CD4-positive, CD25-positive, alpha-beta regulatory T cell (primary cell): ENCODE measurements around the gene SPCS1. TPM values are rescaled to one million over a fixed set of nuclear protein-coding genes. Genes with fewer than 3 reads are reported as not detected.

Experiments used
- ATAC-seq, 2 donors: fragments of 150-1000 bp; cut with Tn5 transposase; one replicate each; pipeline ENCODE4 v1.10.0; 2021; ENCODE audit warnings: low read depth in 2 of 2, moderate number of reproducible peaks in 2 of 2, moderate library complexity in 1 of 2
- DNase-seq, 3 donors: peaks; one replicate each; pipeline versions ENCODE4 v3.0.0 to v3.0.0-alpha.2; 2012 to 2022; ENCODE audit warnings: mixed read lengths in 1 of 3
- H3K27ac ChIP-seq: one replicate; pipeline ENCODE4 v1.7.0; 2013; ENCODE audit warnings: mild to moderate bottlenecking, low read length; ENCODE audit not compliant: insufficient read depth, poor library complexity, severe bottlenecking
- H3K27me3 ChIP-seq: one replicate; pipeline ENCODE4 v1.7.0; 2013; ENCODE audit warnings: low read length; ENCODE audit not compliant: control insufficient read depth, insufficient read depth
- H3K36me3 ChIP-seq: one replicate; pipeline ENCODE4 v1.7.0; 2013; ENCODE audit warnings: mild to moderate bottlenecking, low read length, moderate library complexity; ENCODE audit not compliant: control insufficient read depth, insufficient read depth
- H3K4me1 ChIP-seq: 2 replicates; pipeline ENCODE4 v1.7.0; 2013; ENCODE audit warnings: mild to moderate bottlenecking, low read length; ENCODE audit not compliant: insufficient read depth, control insufficient read depth, poor library complexity, severe bottlenecking
- H3K4me3 ChIP-seq: one replicate; pipeline ENCODE4 v1.7.0; 2013; ENCODE audit warnings: low read depth, mild to moderate bottlenecking, low read length, moderate library complexity
- H3K9me3 ChIP-seq, 2 experiments: 1 replicate in 1 of 2; 2 replicates in 1 of 2; pipeline ENCODE4 v1.7.0; 2013; ENCODE audit warnings: low read length in 2 of 2, mild to moderate bottlenecking in 1 of 2, moderate library complexity in 1 of 2; ENCODE audit not compliant: control insufficient read depth in 2 of 2
- H3K27ac Mint-ChIP-seq, 3 donors: one replicate each; pipeline ENCODE4 v1.8.0; 2020 to 2022; ENCODE audit warnings: mild to moderate bottlenecking in 3 of 3, mixed read lengths in 3 of 3, moderate library complexity in 2 of 3
- H3K27me3 Mint-ChIP-seq: one replicate; pipeline ENCODE4 v1.8.0; 2022; ENCODE audit warnings: mild to moderate bottlenecking, mixed read lengths
- H3K36me3 Mint-ChIP-seq: one replicate; pipeline ENCODE4 v1.8.0; 2020; ENCODE audit warnings: mixed read lengths
- H3K4me1 Mint-ChIP-seq, 4 donors: one replicate each; pipeline ENCODE4 v1.8.0; 2020 to 2022; ENCODE audit warnings: mixed read lengths in 4 of 4, mild to moderate bottlenecking in 1 of 4
- H3K4me3 Mint-ChIP-seq, 4 donors: one replicate each; pipeline ENCODE4 v1.8.0; 2020 to 2022; ENCODE audit warnings: mild to moderate bottlenecking in 4 of 4, mixed read lengths in 4 of 4, moderate library complexity in 3 of 4
- H3K9me3 Mint-ChIP-seq, 7 donors: one replicate each; pipeline ENCODE4 v1.8.0; 2020 to 2022; ENCODE audit warnings: mixed read lengths in 7 of 7, mild to moderate bottlenecking in 3 of 7, moderate library complexity in 2 of 7
- polyA plus RNA-seq, 4 donors: library from polyadenylated mRNA; unstranded; fragments of 300-500 nt; fragmentation: Illumina TruSeq; gene quantifications; one replicate each; pipeline ENCODE4 v1.2.3, GENCODE V29; 2021
- total RNA-seq: library from RNA; stranded (reverse); gene quantifications from one replicate; pipeline ENCODE4 v1.2.3, GENCODE V29; 2022

The SPCS1 gene
- total and polyA plus RNA-seq, 5 donors from 2014 or later = 57.6 to 318 (median 307) TPM

DNA sequence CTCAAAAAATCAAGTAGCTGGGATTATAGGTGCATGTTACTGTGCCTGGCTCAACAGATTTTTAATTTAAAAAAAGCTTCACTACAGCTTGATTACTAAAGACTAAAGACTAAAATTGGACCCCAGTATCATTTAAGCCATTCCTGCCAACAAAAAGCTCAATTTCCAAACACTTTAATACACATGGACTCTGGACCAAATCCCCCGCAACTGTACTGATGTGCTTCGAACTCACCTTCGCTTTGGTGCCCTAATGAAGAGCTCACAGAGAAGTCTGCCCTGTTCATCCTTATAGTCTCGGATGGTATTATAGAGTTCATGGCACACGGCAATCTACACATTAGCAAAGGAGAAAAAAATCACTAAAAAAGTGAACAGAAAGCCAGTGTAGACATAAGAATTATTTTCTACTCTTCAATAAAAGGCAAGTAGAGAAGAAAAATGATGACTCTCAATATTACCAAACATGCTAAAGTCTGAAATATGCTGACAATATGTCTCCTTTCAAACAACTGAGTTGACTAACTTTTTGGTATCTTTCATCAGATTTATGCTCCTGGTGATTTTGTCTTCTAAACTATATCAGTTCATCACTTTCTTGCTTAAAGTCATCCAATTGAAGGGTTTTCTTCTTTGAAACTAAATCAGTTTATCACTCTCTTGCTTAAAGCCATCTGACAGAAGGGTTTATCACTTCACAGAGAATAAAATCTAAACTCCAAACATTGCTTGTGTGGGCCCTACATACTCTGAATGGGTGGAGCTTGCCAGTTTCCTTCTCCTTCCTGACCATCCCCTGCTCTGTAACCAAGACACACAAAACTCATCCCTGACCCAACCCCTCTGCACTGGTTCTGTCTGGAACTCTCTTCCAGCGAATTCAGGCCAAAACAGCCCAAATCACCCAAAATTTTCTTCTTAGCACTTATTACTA, 27.4 kb upstream of the SPCS1 start:
- Histone ChIP-seq H3K36me3 (peaks cover 43% of the 10 kb centered on the region), H3K4me1 (peaks cover 2% of the 10 kb centered on the region), H3K27ac (no peak overlapping the region), H3K4me3 (no peak overlapping the region), H3K9me3 (no peaks in the 10 kb centered on the region), H3K27me3 (no peaks in the 10 kb centered on the region)
- no peaks in the 10 kb centered on the region for H3K9me3 Mint-ChIP-seq
- H3K36me3 Mint-ChIP-seq = peaks cover 45% of the 10 kb centered on the region
- H3K27me3 Mint-ChIP-seq = no peaks in the 10 kb centered on the region
- DNase-seq = no peak
- ATAC-seq = no peak
- peaks cover 18 to 48% (median 40%) of the 10 kb centered on the region in 4 donors for H3K4me1 Mint-ChIP-seq
- H3K27ac Mint-ChIP-seq = peak overlapping the region in 2 of 3 donors; percentile 12 to 85
- H3K4me3 Mint-ChIP-seq = no peak overlapping the region

DNA sequence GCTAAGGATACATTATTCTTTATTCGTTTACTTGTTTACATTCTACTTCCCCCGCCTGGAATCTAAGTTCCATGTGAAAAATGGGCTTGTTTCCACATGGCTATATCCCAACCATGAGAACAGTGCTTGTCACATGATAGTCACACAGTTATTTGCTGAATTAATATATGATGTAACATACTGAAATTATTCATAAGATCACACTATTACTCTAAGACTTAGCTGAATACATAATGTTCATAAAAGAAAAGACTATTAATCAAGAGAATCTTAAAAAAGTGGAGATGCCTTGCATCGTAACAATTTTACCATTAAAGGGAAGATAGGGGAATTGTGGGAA, 26.7 kb upstream of the SPCS1 start:
- Histone ChIP-seq H3K9me3 (no peaks in the 10 kb centered on the region), H3K27me3 (no peaks in the 10 kb centered on the region), H3K4me1 (peaks cover 8% of the 10 kb centered on the region), H3K36me3 (peaks cover 41% of the 10 kb centered on the region), H3K27ac (no peak overlapping the region), H3K4me3 (no peak overlapping the region)
- Mint-ChIP-seq H3K36me3 (peaks cover 45% of the 10 kb centered on the region), H3K9me3 (no peaks in the 10 kb centered on the region), H3K27me3 (no peaks in the 10 kb centered on the region), H3K27ac (peak overlapping the region in 2 of 3 donors; percentile 9 to 85), H3K4me3 (no peak overlapping the region), H3K4me1 (peaks cover 18 to 54% (median 42%) of the 10 kb centered on the region in 4 donors)
- DNase-seq (no peak), ATAC-seq (no peak)

DNA sequence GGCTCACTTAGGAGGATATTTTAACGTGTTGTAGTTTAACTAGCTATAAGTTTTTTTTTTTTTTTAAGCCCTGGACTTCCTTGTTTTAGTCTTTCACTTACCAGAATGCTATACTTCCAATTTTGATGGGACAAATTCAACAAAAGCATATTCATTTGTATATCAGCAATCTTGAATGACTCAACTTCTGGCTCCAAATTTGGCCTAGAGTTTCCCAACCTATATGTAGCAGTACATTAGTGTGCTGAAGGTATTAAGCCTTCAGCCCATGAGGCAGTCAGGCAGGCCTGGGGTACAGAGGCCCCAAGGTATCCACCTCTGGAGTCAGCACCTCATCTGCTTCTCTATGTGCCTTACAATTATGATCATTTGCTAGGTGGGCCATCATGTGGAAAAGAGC, 26.1 kb upstream of the SPCS1 start:
- ATAC-seq (no peak), DNase-seq (no peak)
- Histone ChIP-seq H3K36me3 (peaks cover 39% of the 10 kb centered on the region), H3K27me3 (no peaks in the 10 kb centered on the region), H3K9me3 (no peaks in the 10 kb centered on the region), H3K4me1 (peaks cover 15% of the 10 kb centered on the region), H3K27ac (no peak overlapping the region), H3K4me3 (no peak overlapping the region)
- Mint-ChIP-seq H3K36me3 (peaks cover 43% of the 10 kb centered on the region), H3K9me3 (no peaks in the 10 kb centered on the region), H3K4me1 (peaks cover 22 to 59% (median 46%) of the 10 kb centered on the region in 4 donors), H3K27ac (peak overlapping the region in 2 of 3 donors; percentile 32 to 71), H3K27me3 (no peaks in the 10 kb centered on the region), H3K4me3 (no peak overlapping the region)

DNA sequence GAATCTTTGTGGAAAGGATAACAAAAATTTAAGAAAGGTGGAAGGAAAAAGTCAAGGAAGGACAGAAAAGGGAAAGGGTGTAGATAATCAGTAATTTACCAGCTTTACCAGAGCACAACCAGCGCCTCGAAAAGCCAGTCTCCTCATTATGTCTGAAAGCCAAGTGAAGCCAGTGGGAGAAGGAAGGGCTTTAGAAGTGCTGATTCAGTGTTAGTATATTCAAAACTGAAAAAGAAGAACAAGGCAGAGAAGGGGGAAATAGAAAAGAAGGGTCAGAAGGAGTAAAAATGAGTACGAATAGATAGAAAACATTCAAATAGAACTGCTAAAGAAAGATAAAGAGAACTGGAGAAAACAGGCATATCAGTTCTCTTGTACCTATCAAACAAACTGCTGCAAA, 24.3 kb upstream of the SPCS1 start:
- Histone ChIP-seq H3K27me3 (no peaks in the 10 kb centered on the region), H3K27ac (no peak overlapping the region), H3K4me3 (no peak overlapping the region), H3K9me3 (no peaks in the 10 kb centered on the region), H3K4me1 (peaks cover 23% of the 10 kb centered on the region), H3K36me3 (peaks cover 28% of the 10 kb centered on the region)
- Mint-ChIP-seq H3K27me3 (no peaks in the 10 kb centered on the region), H3K9me3 (no peaks in the 10 kb centered on the region), H3K4me3 (peak overlapping the region in 2 of 4 donors; percentile 68 to 69), H3K4me1 (peaks cover 27 to 65% (median 45%) of the 10 kb centered on the region in 4 donors), H3K36me3 (peaks cover 35% of the 10 kb centered on the region), H3K27ac (peak overlapping the region; percentile 26 to 81 (median 33))
- ATAC-seq (no peak), DNase-seq (no peak)

DNA sequence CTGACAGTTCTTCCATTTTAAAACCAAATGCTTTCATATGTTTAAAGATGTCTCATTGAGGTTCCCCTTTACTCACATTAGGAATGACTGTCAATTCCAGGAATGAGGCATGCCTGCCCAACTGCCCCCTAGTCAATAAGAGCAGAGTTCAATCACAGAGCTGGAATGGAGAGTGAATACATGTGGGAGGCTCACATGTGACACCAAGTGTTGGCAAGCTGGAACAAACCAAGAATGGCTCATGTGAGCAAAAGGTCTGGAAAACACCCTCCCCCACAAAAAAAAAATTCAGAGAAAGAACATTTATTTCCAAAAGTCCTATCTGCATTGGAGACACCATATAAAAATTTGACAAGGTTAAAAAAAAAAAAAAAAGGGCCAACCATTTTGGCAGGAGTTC, 23.9 kb upstream of the SPCS1 start:
- no peaks in the 10 kb centered on the region for H3K9me3 Mint-ChIP-seq
- peak overlapping the region in 2 of 3 donors; percentile 26 to 81 for H3K27ac Mint-ChIP-seq
- ATAC-seq (no peak), DNase-seq (no peak)
- H3K4me3 Mint-ChIP-seq = peak overlapping the region in 2 of 4 donors; percentile 23 to 68
- H3K4me1 ChIP-seq = peaks cover 28% of the 10 kb centered on the region
- no peak overlapping the region for H3K27ac ChIP-seq
- peaks cover 31% of the 10 kb centered on the region for H3K36me3 Mint-ChIP-seq
- H3K27me3 Mint-ChIP-seq = no peaks in the 10 kb centered on the region
- H3K4me1 Mint-ChIP-seq = peaks cover 27 to 69% (median 48%) of the 10 kb centered on the region in 4 donors
- H3K36me3 ChIP-seq = peaks cover 24% of the 10 kb centered on the region
- no peaks in the 10 kb centered on the region for H3K9me3 ChIP-seq
- H3K4me3 ChIP-seq = no peak overlapping the region
- no peaks in the 10 kb centered on the region for H3K27me3 ChIP-seq

DNA sequence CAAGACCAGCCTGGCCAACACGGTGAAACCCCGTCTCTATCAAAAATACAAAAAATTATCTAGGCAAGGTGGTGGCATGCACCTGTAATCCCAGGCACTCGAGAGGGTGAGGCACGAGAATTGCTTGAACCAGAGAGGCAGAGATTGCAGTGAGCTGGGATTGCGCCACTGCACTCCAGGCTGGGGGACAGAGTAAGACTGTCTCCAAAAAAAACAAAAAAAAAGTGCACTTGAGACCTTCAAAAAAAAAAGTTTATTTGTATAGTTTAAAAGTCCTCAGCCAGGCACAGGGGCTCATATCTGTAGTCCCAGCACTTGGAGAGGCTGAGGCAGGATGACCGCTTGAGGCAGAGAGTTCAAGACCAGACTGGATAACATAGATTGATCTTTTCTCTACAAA, 22.3 kb upstream of the SPCS1 start:
- Mint-ChIP-seq H3K4me1 (peaks cover 27 to 80% (median 51%) of the 10 kb centered on the region in 4 donors), H3K9me3 (no peaks in the 10 kb centered on the region), H3K27me3 (no peaks in the 10 kb centered on the region), H3K4me3 (peak overlapping the region; percentile 12 to 94 (median 60)), H3K27ac (peak overlapping the region; percentile 41 to 83 (median 75)), H3K36me3 (peaks cover 29% of the 10 kb centered on the region)
- Histone ChIP-seq H3K9me3 (no peaks in the 10 kb centered on the region), H3K27ac (no peak overlapping the region), H3K4me3 (no peak overlapping the region), H3K4me1 (peaks cover 28% of the 10 kb centered on the region), H3K36me3 (peaks cover 27% of the 10 kb centered on the region), H3K27me3 (no peaks in the 10 kb centered on the region)
- DNase-seq = no peak
- no peak for ATAC-seq

DNA sequence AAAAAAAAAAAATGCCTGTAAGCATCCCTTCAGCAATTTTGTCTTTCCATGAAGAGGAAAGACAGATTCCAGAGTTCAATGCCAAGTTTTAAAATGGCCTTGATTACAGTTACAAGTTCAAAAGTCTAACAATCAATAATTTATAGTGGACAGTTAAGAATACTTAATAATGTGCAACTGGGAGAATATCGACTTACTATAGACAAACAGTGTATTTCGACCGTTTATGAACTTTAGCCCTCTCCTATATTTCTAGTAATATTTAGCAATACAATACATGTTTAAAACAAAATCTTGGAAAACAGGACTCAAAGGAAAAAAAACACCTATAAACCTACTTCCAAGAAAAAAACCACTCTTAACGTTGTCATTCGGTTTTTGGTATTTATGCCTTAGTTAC, 21.7 kb upstream of the SPCS1 start:
- no peaks in the 10 kb centered on the region for H3K9me3 Mint-ChIP-seq
- ATAC-seq (no peak), DNase-seq (no peak)
- Histone ChIP-seq H3K9me3 (no peaks in the 10 kb centered on the region), H3K4me1 (peaks cover 28% of the 10 kb centered on the region), H3K27me3 (no peaks in the 10 kb centered on the region), H3K4me3 (peak overlapping the region; percentile 90), H3K27ac (peak overlapping the region; percentile 91), H3K36me3 (peaks cover 27% of the 10 kb centered on the region)
- H3K4me3 Mint-ChIP-seq = peak overlapping the region; percentile 92 to 97 (median 93)
- peaks cover 28% of the 10 kb centered on the region for H3K36me3 Mint-ChIP-seq
- H3K4me1 Mint-ChIP-seq = peaks cover 25 to 79% (median 50%) of the 10 kb centered on the region in 4 donors
- H3K27me3 Mint-ChIP-seq = no peaks in the 10 kb centered on the region
- H3K27ac Mint-ChIP-seq = peak overlapping the region in 2 of 3 donors; percentile 41 to 94
